Measurements from ENCODE around the gene FAM227A.

DNA sequence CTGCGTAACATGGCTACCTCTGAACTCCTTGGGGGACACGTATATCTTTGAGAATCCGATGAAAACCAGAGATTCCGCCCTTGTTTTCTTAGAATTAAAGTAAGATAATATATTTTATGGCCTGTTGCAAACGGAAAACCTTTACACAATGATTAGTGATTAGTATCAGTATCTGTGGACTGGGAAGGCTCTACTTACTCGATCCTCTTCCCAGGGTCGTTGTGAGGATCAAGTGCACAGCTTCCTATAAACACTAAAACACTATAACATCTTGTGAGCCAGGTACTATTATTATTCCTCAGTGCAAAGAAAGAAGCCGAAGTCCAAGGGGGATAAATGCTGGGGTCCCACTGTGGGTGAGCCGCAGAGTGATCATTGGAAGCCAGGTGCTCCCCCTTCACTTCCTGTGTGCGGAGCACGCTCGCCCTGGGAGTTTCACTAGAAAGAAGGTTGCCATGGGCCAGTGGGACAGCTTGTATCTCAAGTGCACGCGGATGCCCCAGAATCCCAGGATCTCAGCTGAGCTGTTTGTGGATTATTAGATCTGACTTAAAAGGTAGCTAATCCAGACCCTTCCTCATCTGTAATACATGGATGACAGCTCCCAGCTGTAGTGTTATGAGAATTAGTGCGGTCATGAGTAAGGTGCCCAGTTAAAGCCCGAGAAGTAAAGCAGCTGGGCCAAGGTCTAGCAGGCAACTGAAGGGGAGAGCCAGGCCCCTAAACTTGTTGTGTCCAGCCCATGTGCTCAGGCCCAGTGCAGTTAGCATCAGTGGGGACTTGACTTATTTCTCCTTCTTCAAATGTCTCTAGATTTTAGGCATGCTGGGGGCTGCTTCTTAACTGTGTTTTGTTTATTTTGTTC is 1.1 kb upstream of the FAM227A start:
- TF ChIP-seq CTCF (IDR thresholded peaks at IDR 0.05) (no peak), POLR2AphosphoS5 (IDR thresholded peaks at IDR 0.05) (no peak), EP300 (IDR thresholded peaks at IDR 0.05) (no peak), POLR2A (IDR thresholded peaks at IDR 0.05) (no peak)
